GM20000 (cell line): ENCODE data around the gene FHIT.

Source experiments
- DNase-seq: peaks from one replicate; pipeline ENCODE4 v3.0.0; 2012; ENCODE audit warnings: low spot score
- TF ChIP-seq, protein P1 (sequence below): IDR thresholded peaks from 2 replicates; pipeline ENCODE4 v1.5.1; 2012; ENCODE audit warnings: mild to moderate bottlenecking, control low read depth; ENCODE audit errors: extremely low read depth, missing control alignments

Gene FHIT

GRCh38 chr3:61146010-61146890 is 105.0 kb downstream of the FHIT start:
- TF ChIP-seq, protein P1, sequence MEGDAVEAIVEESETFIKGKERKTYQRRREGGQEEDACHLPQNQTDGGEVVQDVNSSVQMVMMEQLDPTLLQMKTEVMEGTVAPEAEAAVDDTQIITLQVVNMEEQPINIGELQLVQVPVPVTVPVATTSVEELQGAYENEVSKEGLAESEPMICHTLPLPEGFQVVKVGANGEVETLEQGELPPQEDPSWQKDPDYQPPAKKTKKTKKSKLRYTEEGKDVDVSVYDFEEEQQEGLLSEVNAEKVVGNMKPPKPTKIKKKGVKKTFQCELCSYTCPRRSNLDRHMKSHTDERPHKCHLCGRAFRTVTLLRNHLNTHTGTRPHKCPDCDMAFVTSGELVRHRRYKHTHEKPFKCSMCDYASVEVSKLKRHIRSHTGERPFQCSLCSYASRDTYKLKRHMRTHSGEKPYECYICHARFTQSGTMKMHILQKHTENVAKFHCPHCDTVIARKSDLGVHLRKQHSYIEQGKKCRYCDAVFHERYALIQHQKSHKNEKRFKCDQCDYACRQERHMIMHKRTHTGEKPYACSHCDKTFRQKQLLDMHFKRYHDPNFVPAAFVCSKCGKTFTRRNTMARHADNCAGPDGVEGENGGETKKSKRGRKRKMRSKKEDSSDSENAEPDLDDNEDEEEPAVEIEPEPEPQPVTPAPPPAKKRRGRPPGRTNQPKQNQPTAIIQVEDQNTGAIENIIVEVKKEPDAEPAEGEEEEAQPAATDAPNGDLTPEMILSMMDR, result no peak
- no peak for DNase-seq

GRCh38 chr3:61141697-61142096 is 109.6 kb downstream of the FHIT start:
- TF ChIP-seq, protein P1, result no peak
- no peak for DNase-seq

DNA sequence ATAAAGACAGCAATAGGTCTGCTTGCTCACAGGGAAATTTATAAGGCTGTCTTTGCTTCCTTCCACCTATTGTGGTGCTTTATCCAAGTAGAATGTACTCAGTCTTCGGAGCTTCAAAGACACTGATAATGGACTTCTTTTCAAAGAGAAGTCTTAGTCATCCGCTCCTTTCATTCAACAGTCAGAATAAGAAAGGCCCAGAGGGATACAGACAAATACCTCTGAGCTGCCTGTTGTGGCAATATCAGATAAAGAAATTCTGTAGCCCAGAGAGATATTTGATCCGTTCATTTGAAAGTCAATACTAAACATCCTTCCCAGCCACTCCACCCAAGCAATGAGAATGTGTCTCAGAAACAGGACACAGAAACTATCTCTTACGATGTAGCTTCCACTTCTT is 110.0 kb downstream of the FHIT start:
- DNase-seq, result no peak
- TF ChIP-seq, protein P1, result no peak

GRCh38 chr3:61139686-61140085 is 111.6 kb downstream of the FHIT start:
- DNase-seq, result no peak
- TF ChIP-seq, protein P1, result no peak

- no peak for DNase-seq
- TF ChIP-seq, protein P1, result no peak
Measured at GRCh38 chr3:61138401-61138800, 112.9 kb downstream of the FHIT start.

GRCh38 chr3:61136191-61136590 is 115.1 kb downstream of the FHIT start:
- TF ChIP-seq, protein P1, result no peak
- DNase-seq, result no peak

DNA sequence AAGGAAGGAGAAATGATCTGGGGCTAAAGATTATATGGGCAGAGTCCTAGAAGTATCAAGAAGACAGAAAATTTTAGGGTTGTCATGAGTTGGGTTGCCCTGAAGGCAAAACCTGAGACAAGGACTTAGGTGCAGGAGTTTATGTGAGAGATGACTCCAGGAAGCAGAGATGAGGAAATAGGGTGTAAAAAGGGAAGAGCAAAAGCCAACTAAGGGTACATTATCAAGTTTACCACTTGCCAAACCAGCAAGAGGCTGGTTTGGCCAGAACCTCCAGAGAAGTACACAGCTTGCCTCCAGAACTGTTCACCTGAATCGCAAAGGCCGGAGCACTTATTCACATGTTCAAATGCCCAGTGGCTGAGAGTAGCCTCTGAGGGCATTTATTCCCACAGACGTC is 116.7 kb downstream of the FHIT start:
- DNase-seq, result no peak

More for the DNA sequence above, 116.7 kb downstream of the FHIT start:
- TF ChIP-seq, protein P1, result no peak
